Liver (tissue), 9 donors: ENCODE data around the gene CREBBP. TPM values are rescaled to one million over a fixed set of nuclear protein-coding genes. Genes with fewer than 3 reads are reported as not detected.

ENCODE experiments used
- DNase-seq: peaks from one replicate; pipeline ENCODE4 v3.0.0-alpha.2; 2017; ENCODE audit warnings: low spot score
- H3K27ac ChIP-seq, 2 donors: one replicate each; pipeline ENCODE4 v1.7.0; 2013; ENCODE audit warnings: inconsistent platforms in 2 of 2, low read length in 2 of 2, control low read depth in 1 of 2, low read depth in 1 of 2, mild to moderate bottlenecking in 1 of 2
- H3K27me3 ChIP-seq, 4 donors: one replicate each; pipeline versions ENCODE4 v1.6.1 to v1.7.0; 2013; ENCODE audit warnings: low read length in 3 of 4, inconsistent platforms in 1 of 4, mild to moderate bottlenecking in 1 of 4, moderate library complexity in 1 of 4; ENCODE audit not compliant: control insufficient read depth in 4 of 4, insufficient read depth in 4 of 4
- H3K36me3 ChIP-seq, 4 donors: one replicate each; pipeline versions ENCODE4 v1.6.1 to v1.7.0; 2013; ENCODE audit warnings: low read length in 3 of 4, mild to moderate bottlenecking in 3 of 4, low read depth in 1 of 4, moderate library complexity in 1 of 4; ENCODE audit not compliant: control insufficient read depth in 4 of 4, insufficient read depth in 3 of 4
- H3K4me1 ChIP-seq, 4 donors: one replicate each; pipeline versions ENCODE4 v1.6.1 to v1.7.0; 2013; ENCODE audit warnings: low read length in 3 of 4, mild to moderate bottlenecking in 3 of 4, moderate library complexity in 1 of 4; ENCODE audit not compliant: control insufficient read depth in 4 of 4, insufficient read depth in 4 of 4
- H3K4me3 ChIP-seq, 3 donors: one replicate each; pipeline versions ENCODE4 v1.6.1 to v1.7.0; 2013; ENCODE audit warnings: low read length in 3 of 3, control low read depth in 1 of 3, low read depth in 1 of 3, mild to moderate bottlenecking in 1 of 3
- H3K9ac ChIP-seq, 2 donors: one replicate each; pipeline ENCODE4 v1.7.0; 2013; ENCODE audit warnings: low read length in 2 of 2, mild to moderate bottlenecking in 2 of 2, moderate library complexity in 2 of 2, control low read depth in 1 of 2, low read depth in 1 of 2
- H3K9me3 ChIP-seq, 4 donors: one replicate each; pipeline versions ENCODE4 v1.6.1 to v1.7.0; 2013; ENCODE audit warnings: low read length in 3 of 4; ENCODE audit not compliant: control insufficient read depth in 4 of 4
- CTCF ChIP-seq: fragments of 150-350 bp; IDR thresholded peaks from 2 replicates; pipeline ENCODE4 v1.5.1; 2017; ENCODE audit warnings: improper control_type of control experiment, low read depth, low read length; ENCODE audit not compliant: missing input control
- EGR1 ChIP-seq, 2 donors: IDR thresholded peaks; 2 replicates each; pipeline ENCODE4 v1.6.1; 2016 to 2018; ENCODE audit warnings: antibody characterized with exemption in 2 of 2, low read depth in 2 of 2
- GABPA ChIP-seq, 2 donors: IDR thresholded peaks in 1 of 2; conservative IDR thresholded peaks in 1 of 2; 2 replicates each; pipeline ENCODE4 v1.6.1; 2016; ENCODE audit warnings: antibody characterized with exemption in 2 of 2, mild to moderate bottlenecking in 1 of 2, moderate library complexity in 1 of 2
- HNF4A ChIP-seq, 2 donors: conservative IDR thresholded peaks; 2 replicates each; pipeline ENCODE4 v1.6.1; 2016; ENCODE audit warnings: antibody characterized with exemption in 2 of 2, mild to moderate bottlenecking in 2 of 2
- HNF4G ChIP-seq: IDR thresholded peaks from 2 replicates; pipeline ENCODE4 v1.6.1; 2016; ENCODE audit warnings: antibody characterized with exemption
- JUND ChIP-seq, 2 donors: IDR thresholded peaks; 2 replicates each; pipeline ENCODE4 v1.6.1; 2016; ENCODE audit warnings: antibody characterized with exemption in 2 of 2
- MAX ChIP-seq: IDR thresholded peaks from 2 replicates; pipeline ENCODE4 v1.6.1; 2016; ENCODE audit warnings: antibody characterized with exemption
- NR2F2 ChIP-seq: IDR thresholded peaks from 2 replicates; pipeline ENCODE4 v1.6.1; 2016; ENCODE audit warnings: antibody characterized with exemption
- RAD21 ChIP-seq, 2 donors: IDR thresholded peaks; 2 replicates each; pipeline ENCODE4 v1.6.1; 2016; ENCODE audit warnings: antibody characterized with exemption in 2 of 2, mild to moderate bottlenecking in 2 of 2
- REST ChIP-seq: IDR thresholded peaks from 2 replicates; pipeline ENCODE4 v1.6.1; 2016; ENCODE audit warnings: antibody characterized with exemption, mild to moderate bottlenecking
- YY1 ChIP-seq: IDR thresholded peaks from 2 replicates; pipeline ENCODE4 v1.6.1; 2016; ENCODE audit warnings: antibody characterized with exemption, mild to moderate bottlenecking
- ZBTB33 ChIP-seq: IDR thresholded peaks from 2 replicates; pipeline ENCODE4 v1.6.1; 2016; ENCODE audit warnings: antibody characterized with exemption
- WGBS: extraction: QIAGEN DNeasy Blood & Tissue Kit; methylation state at CpG from one replicate; pipeline ENCODE4 v1.1.7; 2013; 5-methylcytosine and 5-hydroxymethylcytosine counted together
- polyA plus RNA-seq, 2 donors: library from polyadenylated mRNA; stranded (reverse) in 1 of 2; unstranded in 1 of 2; fragments of 200-250 nt in 1 of 2; fragments of >200 nt in 1 of 2; fragmentation: Nextera tagmentation in 1 of 2; extraction: Ambion mirVana in 1 of 2; gene quantifications; one replicate each; pipeline versions ENCODE4 v1.2.1 to v1.2.3, GENCODE V29; 2013 to 2015
- total RNA-seq, 2 donors: library from RNA; depleted of rRNA; stranded (reverse); fragments of >200 nt; gene quantifications; one replicate each; pipeline ENCODE4 v1.2.3, GENCODE V29; 2014
- donor health status: healthy.
- donor health status: healthy.
- donor health status: healthy.
- donor health status: healthy.
- donor health status: healthy.

CREBBP gene
- total and polyA plus RNA-seq, 4 donors = 7.0 to 25.8 (median 19.5) TPM

DNA sequence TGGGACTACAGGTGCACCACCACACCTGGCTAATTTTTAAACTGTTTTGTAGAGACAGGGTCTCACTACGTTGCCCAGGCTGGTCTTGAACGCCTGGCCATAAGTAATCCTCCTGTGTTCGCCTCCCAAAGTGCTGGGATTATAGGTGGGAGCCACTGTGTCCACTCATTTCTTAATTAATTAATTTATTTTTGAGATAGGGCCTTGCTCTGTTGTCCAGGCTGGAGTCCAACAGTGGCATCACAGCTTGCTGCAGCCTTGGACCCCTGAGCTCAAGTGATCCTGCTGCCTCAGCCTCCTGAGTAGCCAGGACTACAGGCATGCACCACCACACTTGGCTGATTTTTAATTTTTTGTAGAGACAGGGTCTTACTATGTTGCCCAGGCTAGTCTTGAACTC, 116.1 kb downstream of the CREBBP start (continued):
- no peak for TF ChIP-seq HNF4A (conservative IDR thresholded peaks at IDR 0.05)
- no peak for TF ChIP-seq ZBTB33
- TF ChIP-seq MAX = no peak
- TF ChIP-seq RAD21 (IDR thresholded peaks at IDR 0.05) = no peak

- Histone ChIP-seq H3K27ac (no peak overlapping the region), H3K4me1 (no peaks in the 10 kb centered on the region), H3K4me3 (no peak overlapping the region), H3K9ac (no peak overlapping the region), H3K9me3 (no peaks in the 10 kb centered on the region), H3K27me3 (no peaks in the 10 kb centered on the region), H3K36me3 (peaks cover 11 to 64% (median 45%) of the 10 kb centered on the region in 4 donors)
- TF ChIP-seq JUND (IDR thresholded peaks at IDR 0.05) = no peak
- TF ChIP-seq RAD21 (IDR thresholded peaks at IDR 0.05) = no peak
- TF ChIP-seq HNF4G = no peak
- TF ChIP-seq EGR1 (IDR thresholded peaks at IDR 0.05; ENCODE audit: low read depth in 2 of 2) = no peak
- TF ChIP-seq GABPA (IDR thresholded peaks at IDR 0.05 in 1 of 2, conservative IDR thresholded peaks at IDR 0.05 in 1 of 2) = no peak
- no peak for TF ChIP-seq ZBTB33
- no peak for TF ChIP-seq NR2F2
- TF ChIP-seq CTCF = no peak
- TF ChIP-seq MAX = no peak
- TF ChIP-seq YY1 = no peak
- TF ChIP-seq REST = no peak
- 95% methylated on average over 25 of the region's 25 CpGs for WGBS
- no peak for DNase-seq
Observed at GRCh38 chr16:3762107-3762750, 118.3 kb downstream of the CREBBP start.
